ENCODE results near the gene TIGD1. TPM values are rescaled to one million over a fixed set of nuclear protein-coding genes. Genes with fewer than 3 reads are reported as not detected.

Gene TIGD1
- total and polyA plus RNA-seq, 11 donors, result 0.99 to 3.8 (median 1.6) TPM

- ATAC-seq (no peak), DNase-seq (no peak)
- no peak overlapping the region for H3K27ac ChIP-seq
- H3K27me3 ChIP-seq, result no peaks in the 10 kb centered on the region
- H3K4me1 ChIP-seq, result peaks cover 0 to 12% (median 3%) of the 10 kb centered on the region in 12 donors
- intact Hi-C loops (cut with DNase I), result no loop called here
- TF ChIP-seq CTCF (IDR thresholded peaks at IDR 0.05) (no peak), POLR2A (IDR thresholded peaks at IDR 0.05) (no peak)
- no peaks in the 10 kb centered on the region for H3K9me3 ChIP-seq
- WGBS, 4 donors, result 32 to 65% (median 55%) methylated on average over 3 of the region's 3 CpGs
- H3K36me3 ChIP-seq, result peaks cover 0 to 99% (median 94%) of the 10 kb centered on the region in 9 donors
- no peak overlapping the region for H3K4me3 ChIP-seq
Observed at GRCh38 chr2:232563580-232563979, 13.2 kb upstream of the TIGD1 start.

GRCh38 chr2:232562515-232563151 is 12.3 kb upstream of the TIGD1 start:
- ATAC-seq (no peak), DNase-seq (no peak)
- Histone ChIP-seq H3K27ac (no peak overlapping the region), H3K27me3 (no peaks in the 10 kb centered on the region), H3K4me3 (no peak overlapping the region), H3K4me1 (peaks cover 0 to 4% (median 0%) of the 10 kb centered on the region in 12 donors), H3K9me3 (no peaks in the 10 kb centered on the region), H3K36me3 (peaks cover 0 to 99% (median 94%) of the 10 kb centered on the region in 9 donors)
- no peak for TF ChIP-seq CTCF (IDR thresholded peaks at IDR 0.05)
- no peak for TF ChIP-seq POLR2A (IDR thresholded peaks at IDR 0.05)
- 82 to 93% (median 87%) methylated on average over 8 of the region's 8 CpGs for WGBS, 4 donors
- intact Hi-C loops (cut with DNase I), result no loop called here

GRCh38 chr2:232556426-232556825 is 6.1 kb upstream of the TIGD1 start:
- Histone ChIP-seq H3K27me3 (no peaks in the 10 kb centered on the region), H3K4me3 (no peak overlapping the region), H3K4me1 (peaks cover 0 to 33% (median 10%) of the 10 kb centered on the region in 12 donors), H3K27ac (no peak overlapping the region), H3K9me3 (no peaks in the 10 kb centered on the region), H3K36me3 (peaks cover 0 to 72% (median 51%) of the 10 kb centered on the region in 9 donors)
- no peak for TF ChIP-seq CTCF (IDR thresholded peaks at IDR 0.05)
- TF ChIP-seq POLR2A (IDR thresholded peaks at IDR 0.05), result no peak
- no peak for ATAC-seq
- no peak for DNase-seq
- intact Hi-C loops (cut with DNase I), result loop anchor here in 1 of 10 donors (10.0 kb wide), 1 partner anchor 798 kb away; the partner anchor contains the start of gene DGKD
- WGBS, 4 donors, result 83 to 88% (median 85%) methylated on average over 3 of the region's 3 CpGs

GRCh38 chr2:232551776-232552175 is 1.4 kb upstream of the TIGD1 start:
- 92 to 98% (median 95%) methylated on average over 4 of the region's 4 CpGs for WGBS, 4 donors
- Histone ChIP-seq H3K4me3 (peak overlapping the region in 10 of 12 donors; percentile 71 to 99 (median 86)), H3K9me3 (peaks cover 0 to 16% (median 2%) of the 10 kb centered on the region in 12 donors), H3K36me3 (peaks cover 0 to 29% (median 16%) of the 10 kb centered on the region in 9 donors), H3K4me1 (peaks cover 0 to 56% (median 20%) of the 10 kb centered on the region in 12 donors), H3K27ac (peak overlapping the region in 1 of 12 donors; percentile 97), H3K27me3 (no peaks in the 10 kb centered on the region)
- ATAC-seq (no peak), DNase-seq (no peak)
- no peak for TF ChIP-seq POLR2A (IDR thresholded peaks at IDR 0.05)
- no peak for TF ChIP-seq CTCF (IDR thresholded peaks at IDR 0.05)
- intact Hi-C loops (cut with DNase I), result loop anchor here in 1 of 10 donors (10.0 kb wide), 1 partner anchor 803 kb away; the partner anchor contains the start of gene DGKD
